PC-3 (cell line): ENCODE results near the gene PRTN3. TPM values are rescaled to one million over a fixed set of nuclear protein-coding genes. Genes with fewer than 3 reads are reported as not detected.
A peak's percentile ranks its signal among the peaks of the same experiment; 100 is the strongest.

Experiments used
- ATAC-seq: fragments of 200-7000 bp; cut with Tn5 transposase; 2 replicates; pipeline ENCODE4 v1.9.1; 2020; ENCODE audit warnings: mild to moderate bottlenecking, moderate library complexity
- BruUV-seq: library from RNA; stranded (reverse); fragments of 400-500 nt; replicated peaks from 2 replicates; lab custom pipeline; 2021; lab: Mats Ljungman, UMichigan
- CTCF ChIA-PET: fragments of 300-600 bp; sonication (Branson Sonifier 250); formaldehyde crosslinking; loops from one replicate; lab custom pipeline; 2022; ENCODE audit warnings: antibody characterized with exemption; lab: Charles Lee
- POLR2A ChIA-PET: fragments of 300-600 bp; sonication (Branson Sonifier 250); formaldehyde crosslinking; loops from one replicate; lab custom pipeline; 2022; ENCODE audit warnings: antibody characterized with exemption; ENCODE audit not compliant: unreplicated experiment; lab: Charles Lee
- DNase-seq: peaks from one replicate; pipeline ENCODE4 v3.0.0-alpha.2; 2015
- H2AFZ ChIP-seq: fragments of 300-600 bp; sonication (generic); 2 replicates; pipeline ENCODE4 v1.6.0; 2016; ENCODE audit warnings: antibody characterized with exemption, low read length
- H3F3A ChIP-seq: fragments of 300-600 bp; sonication (generic); one replicate; pipeline ENCODE4 v1.6.0; 2017; ENCODE audit warnings: antibody characterized with exemption, low read length, control low read depth, mild to moderate bottlenecking; ENCODE audit not compliant: unreplicated experiment
- H3K27ac ChIP-seq: fragments of 300-600 bp; sonication (generic); 2 replicates; pipeline ENCODE4 v1.5.1; 2016; ENCODE audit warnings: mild to moderate bottlenecking, low read length
- H3K27me3 ChIP-seq: fragments of 300-600 bp; sonication (generic); 2 replicates; pipeline ENCODE4 v1.6.1; 2016; ENCODE audit warnings: low read length, mixed read lengths
- H3K36me3 ChIP-seq: fragments of 300-600 bp; sonication (generic); 2 replicates; pipeline ENCODE4 v1.6.1; 2016; ENCODE audit warnings: low read depth, mixed run types, low read length, mixed read lengths
- H3K4me1 ChIP-seq: fragments of 300-600 bp; sonication (generic); 2 replicates; pipeline ENCODE4 v1.5.1; 2016; ENCODE audit warnings: low read length; ENCODE audit not compliant: insufficient read depth
- H3K4me2 ChIP-seq: fragments of 300-600 bp; sonication (generic); 2 replicates; pipeline ENCODE4 v1.6.0; 2016; ENCODE audit warnings: low read length
- H3K4me3 ChIP-seq: fragments of 300-600 bp; sonication (generic); 2 replicates; pipeline ENCODE4 v1.5.1; 2016; ENCODE audit warnings: mild to moderate bottlenecking, low read length, mixed read lengths
- H3K79me2 ChIP-seq: fragments of 300-600 bp; sonication (generic); 2 replicates; pipeline ENCODE4 v1.6.1; 2017; ENCODE audit warnings: low read length, mixed read lengths
- H3K9ac ChIP-seq: fragments of 300-600 bp; sonication (generic); 2 replicates; pipeline ENCODE4 v1.6.0; 2016; ENCODE audit warnings: mild to moderate bottlenecking, low read length
- H3K9me2 ChIP-seq: fragments of 300-600 bp; sonication (generic); replicated peaks from 2 replicates; pipeline ENCODE4 v1.6.1; 2016; ENCODE audit warnings: mixed run types, low read length, mixed read lengths
- H3K9me3 ChIP-seq: fragments of 300-600 bp; sonication (generic); 2 replicates; pipeline ENCODE4 v1.6.1; 2016; ENCODE audit warnings: low read length, mixed read lengths
- H4K20me1 ChIP-seq: fragments of 300-600 bp; sonication (generic); 2 replicates; pipeline ENCODE4 v1.6.1; 2016; ENCODE audit warnings: low read length, mixed read lengths
- EZH2 ChIP-seq: fragments of 300-600 bp; sonication (generic); IDR thresholded peaks from one replicate; pipeline ENCODE4 v1.6.1; 2017; ENCODE audit warnings: antibody characterized with exemption, mild to moderate bottlenecking, low read length; ENCODE audit not compliant: unreplicated experiment
- EZH2phosphoT487 ChIP-seq: fragments of 300-600 bp; sonication (generic); IDR thresholded peaks from 2 replicates; pipeline ENCODE4 v1.6.1; 2018; ENCODE audit warnings: mild to moderate bottlenecking, antibody characterized with exemption, low read length, borderline replicate concordance
- intact Hi-C: fragments of 100-400 bp; cut with micrococcal nuclease; formaldehyde crosslinking; loops from 2 replicates; pipeline ENCODE4 v1.9.0; 2023
- total RNA-seq: library from RNA; depleted of rRNA; stranded (reverse); fragments of >200 nt; gene quantifications from 2 replicates; pipeline ENCODE4 v1.2.3, GENCODE V29; 2014
- TF ChIP-seq, protein P1 (sequence below): fragments of 300-600 bp; sonication (generic); conservative IDR thresholded peaks from 2 replicates; pipeline ENCODE4 v1.5.1; 2017; ENCODE audit warnings: antibody characterized with exemption, low read depth, mild to moderate bottlenecking, low read length

Gene PRTN3
- total RNA-seq, 1 experiment from 2014 or later: 0.29 TPM

- Histone ChIP-seq H3K27me3 (no peaks in the 10 kb centered on the region), H3K4me2 (peak overlapping the region; percentile 100; the same call in 1 of the 2 replicates), H3F3A (no peaks in the 10 kb centered on the region), H3K9ac (no peak overlapping the region), H3K79me2 (peaks cover 92% of the 10 kb centered on the region), H3K36me3 (peaks cover 77% of the 10 kb centered on the region), H3K4me1 (peaks cover 26% of the 10 kb centered on the region), H3K4me3 (peak overlapping the region; percentile 88; the same call in 1 of the 2 replicates), H3K27ac (no peak overlapping the region), H2AFZ (no peak overlapping the region), H3K9me3 (no peaks in the 10 kb centered on the region), H4K20me1 (peaks cover 86% of the 10 kb centered on the region), H3K9me2 (no peaks in the 10 kb centered on the region)
- DNase-seq: no peak
- BruUV-seq: no TSS peak
- CTCF ChIA-PET: no interaction called here
- TF ChIP-seq EZH2phosphoT487 (no peak), EZH2 (no peak)
- TF ChIP-seq, protein P1, sequence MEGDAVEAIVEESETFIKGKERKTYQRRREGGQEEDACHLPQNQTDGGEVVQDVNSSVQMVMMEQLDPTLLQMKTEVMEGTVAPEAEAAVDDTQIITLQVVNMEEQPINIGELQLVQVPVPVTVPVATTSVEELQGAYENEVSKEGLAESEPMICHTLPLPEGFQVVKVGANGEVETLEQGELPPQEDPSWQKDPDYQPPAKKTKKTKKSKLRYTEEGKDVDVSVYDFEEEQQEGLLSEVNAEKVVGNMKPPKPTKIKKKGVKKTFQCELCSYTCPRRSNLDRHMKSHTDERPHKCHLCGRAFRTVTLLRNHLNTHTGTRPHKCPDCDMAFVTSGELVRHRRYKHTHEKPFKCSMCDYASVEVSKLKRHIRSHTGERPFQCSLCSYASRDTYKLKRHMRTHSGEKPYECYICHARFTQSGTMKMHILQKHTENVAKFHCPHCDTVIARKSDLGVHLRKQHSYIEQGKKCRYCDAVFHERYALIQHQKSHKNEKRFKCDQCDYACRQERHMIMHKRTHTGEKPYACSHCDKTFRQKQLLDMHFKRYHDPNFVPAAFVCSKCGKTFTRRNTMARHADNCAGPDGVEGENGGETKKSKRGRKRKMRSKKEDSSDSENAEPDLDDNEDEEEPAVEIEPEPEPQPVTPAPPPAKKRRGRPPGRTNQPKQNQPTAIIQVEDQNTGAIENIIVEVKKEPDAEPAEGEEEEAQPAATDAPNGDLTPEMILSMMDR: no peak
- ATAC-seq: no peak
- POLR2A ChIA-PET: no interaction called here
- intact Hi-C loops: no loop called here
Measured at GRCh38 chr19:801861-802497, 38.8 kb upstream of the PRTN3 start.

- POLR2A ChIA-PET: no interaction called here
- Histone ChIP-seq H3K4me1 (peaks cover 26% of the 10 kb centered on the region), H4K20me1 (peaks cover 93% of the 10 kb centered on the region), H3F3A (no peaks in the 10 kb centered on the region), H3K27ac (no peak overlapping the region), H3K9ac (no peak overlapping the region), H3K9me3 (no peaks in the 10 kb centered on the region), H3K36me3 (peaks cover 83% of the 10 kb centered on the region), H2AFZ (no peak overlapping the region), H3K27me3 (no peaks in the 10 kb centered on the region), H3K4me2 (no peak overlapping the region), H3K4me3 (no peak overlapping the region), H3K79me2 (peaks cover 98% of the 10 kb centered on the region), H3K9me2 (no peaks in the 10 kb centered on the region)
- intact Hi-C loops: no loop called here
- ATAC-seq (no peak), DNase-seq (no peak)
- TF ChIP-seq, protein P1: no peak
- TF ChIP-seq EZH2phosphoT487: no peak
- TF ChIP-seq EZH2: no peak
- BruUV-seq: no TSS peak
- CTCF ChIA-PET: no interaction called here
Measured at GRCh38 chr19:802498-803098, 38.2 kb upstream of the PRTN3 start.

- Histone ChIP-seq H4K20me1 (peaks cover 95% of the 10 kb centered on the region), H3K27me3 (no peaks in the 10 kb centered on the region), H3K27ac (no peak overlapping the region), H3K9me2 (no peaks in the 10 kb centered on the region), H3K4me2 (no peak overlapping the region), H3K9me3 (no peaks in the 10 kb centered on the region), H3K36me3 (peaks cover 87% of the 10 kb centered on the region), H3K79me2 (peaks cover 100% of the 10 kb centered on the region), H3K9ac (no peak overlapping the region), H3F3A (no peaks in the 10 kb centered on the region), H3K4me1 (peaks cover 26% of the 10 kb centered on the region), H2AFZ (no peak overlapping the region), H3K4me3 (no peak overlapping the region)
- ATAC-seq (no peak), DNase-seq (no peak)
- ChIA-PET POLR2A (no interaction called here), CTCF (no interaction called here)
- intact Hi-C loops: no loop called here
- TF ChIP-seq EZH2 (no peak), EZH2phosphoT487 (no peak)
- TF ChIP-seq, protein P1: no peak
- no TSS peak for BruUV-seq
Measured at GRCh38 chr19:803099-803561, 37.7 kb upstream of the PRTN3 start.
